ENCODE results near the gene FIBCD1. TPM values are rescaled to one million over a fixed set of nuclear protein-coding genes. Genes with fewer than 3 reads are reported as not detected.

FIBCD1 gene
- total RNA-seq, 1 donor, result 5.1 TPM

- Histone ChIP-seq H2AFZ (ENCODE audit: low read length) (no peak overlapping the region), H3K9me3 (ENCODE audit: low read depth, low read length) (no peaks in the 10 kb centered on the region), H3K27ac (ENCODE audit: low read depth, low read length) (no peak overlapping the region), H3K27me3 (ENCODE audit: insufficient read depth, low read length) (no peaks in the 10 kb centered on the region), H4K20me1 (ENCODE audit: insufficient read depth, low read length) (peaks cover 82% of the 10 kb centered on the region), H3K4me1 (ENCODE audit: insufficient read depth, low read length) (peaks cover 5% of the 10 kb centered on the region), H3K79me2 (ENCODE audit: insufficient read depth, low read length) (peaks cover 89% of the 10 kb centered on the region), H3K36me3 (ENCODE audit: insufficient read depth, low read length) (peaks cover 91% of the 10 kb centered on the region), H3K4me2 (ENCODE audit: insufficient read depth, low read length) (no peak overlapping the region), H3K4me3 (ENCODE audit: insufficient read depth, low read length) (no peak overlapping the region)
- DNase-seq (ENCODE audit: insufficient read length, low spot score, missing footprints), result peak; percentile 65
- TF ChIP-seq, protein P1, sequence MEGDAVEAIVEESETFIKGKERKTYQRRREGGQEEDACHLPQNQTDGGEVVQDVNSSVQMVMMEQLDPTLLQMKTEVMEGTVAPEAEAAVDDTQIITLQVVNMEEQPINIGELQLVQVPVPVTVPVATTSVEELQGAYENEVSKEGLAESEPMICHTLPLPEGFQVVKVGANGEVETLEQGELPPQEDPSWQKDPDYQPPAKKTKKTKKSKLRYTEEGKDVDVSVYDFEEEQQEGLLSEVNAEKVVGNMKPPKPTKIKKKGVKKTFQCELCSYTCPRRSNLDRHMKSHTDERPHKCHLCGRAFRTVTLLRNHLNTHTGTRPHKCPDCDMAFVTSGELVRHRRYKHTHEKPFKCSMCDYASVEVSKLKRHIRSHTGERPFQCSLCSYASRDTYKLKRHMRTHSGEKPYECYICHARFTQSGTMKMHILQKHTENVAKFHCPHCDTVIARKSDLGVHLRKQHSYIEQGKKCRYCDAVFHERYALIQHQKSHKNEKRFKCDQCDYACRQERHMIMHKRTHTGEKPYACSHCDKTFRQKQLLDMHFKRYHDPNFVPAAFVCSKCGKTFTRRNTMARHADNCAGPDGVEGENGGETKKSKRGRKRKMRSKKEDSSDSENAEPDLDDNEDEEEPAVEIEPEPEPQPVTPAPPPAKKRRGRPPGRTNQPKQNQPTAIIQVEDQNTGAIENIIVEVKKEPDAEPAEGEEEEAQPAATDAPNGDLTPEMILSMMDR (IDR thresholded peaks at IDR 0.05; ENCODE audit: extremely low read depth, low read depth, low read length), result no peak
Observed at GRCh38 chr9:130871395-130872062, 67.5 kb downstream of the FIBCD1 start.

DNA sequence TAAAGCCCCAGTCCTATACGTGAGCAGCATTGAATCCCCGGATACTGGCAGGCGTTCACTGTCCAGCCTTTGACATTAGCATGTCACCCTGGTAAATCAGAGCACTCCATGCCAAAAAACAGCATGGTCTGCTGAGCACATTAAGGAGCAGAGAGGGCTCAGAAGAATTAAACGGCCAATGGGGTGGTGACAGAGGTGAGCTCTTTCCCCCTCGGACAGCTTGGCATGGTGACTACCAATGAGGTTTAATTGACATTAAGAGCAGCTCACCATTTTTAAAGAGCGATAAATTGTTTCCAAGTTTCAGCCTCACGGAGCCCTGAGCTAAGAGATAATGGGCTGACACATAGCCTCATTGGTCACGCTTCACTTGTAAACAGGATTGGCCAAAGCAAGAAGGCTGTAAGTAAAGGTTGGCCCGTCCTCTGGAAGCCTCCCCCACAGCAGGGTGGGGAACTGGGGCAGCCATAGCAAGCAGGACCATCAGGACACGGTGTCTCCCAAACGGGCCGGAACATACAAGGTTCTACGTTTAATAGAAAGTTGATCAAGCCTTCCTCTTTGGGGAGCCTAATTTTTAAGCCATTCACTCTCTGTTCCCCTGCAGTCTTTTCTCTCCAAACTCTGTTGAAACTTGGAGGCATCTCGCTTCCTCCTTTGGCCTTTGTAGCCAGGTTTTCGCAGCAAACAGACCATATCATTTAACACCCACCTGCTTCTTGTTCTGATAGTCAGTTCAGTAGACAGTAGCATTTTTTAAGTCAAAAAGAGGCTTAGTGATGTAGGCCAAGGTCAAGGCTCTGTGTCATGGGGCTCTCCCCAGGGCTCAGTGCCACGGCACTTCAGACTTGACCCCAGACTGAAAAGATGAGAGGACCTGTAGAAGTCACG lies 68.3 kb downstream of the FIBCD1 start:
- Histone ChIP-seq H3K4me1 (ENCODE audit: insufficient read depth, low read length) (peaks cover 5% of the 10 kb centered on the region), H3K27ac (ENCODE audit: low read depth, low read length) (peak overlapping the region; percentile 14), H3K9me3 (ENCODE audit: low read depth, low read length) (no peaks in the 10 kb centered on the region), H3K36me3 (ENCODE audit: insufficient read depth, low read length) (peaks cover 91% of the 10 kb centered on the region), H3K4me2 (ENCODE audit: insufficient read depth, low read length) (no peak overlapping the region), H3K27me3 (ENCODE audit: insufficient read depth, low read length) (no peaks in the 10 kb centered on the region), H3K4me3 (ENCODE audit: insufficient read depth, low read length) (no peak overlapping the region), H2AFZ (ENCODE audit: low read length) (no peak overlapping the region), H4K20me1 (ENCODE audit: insufficient read depth, low read length) (peaks cover 86% of the 10 kb centered on the region), H3K79me2 (ENCODE audit: insufficient read depth, low read length) (peaks cover 97% of the 10 kb centered on the region)
- TF ChIP-seq, protein P1 (IDR thresholded peaks at IDR 0.05; ENCODE audit: extremely low read depth, low read depth, low read length), result no peak
- peak; percentile 39 for DNase-seq (ENCODE audit: insufficient read length, low spot score, missing footprints)

- peak; percentile 29 for DNase-seq (ENCODE audit: insufficient read length, low spot score, missing footprints)
- no peaks in the 10 kb centered on the region for H3K9me3 ChIP-seq (ENCODE audit: low read depth, low read length)
- no peaks in the 10 kb centered on the region for H3K27me3 ChIP-seq (ENCODE audit: insufficient read depth, low read length)
- TF ChIP-seq, protein P1 (IDR thresholded peaks at IDR 0.05; ENCODE audit: extremely low read depth, low read depth, low read length), result no peak
- H4K20me1 ChIP-seq (ENCODE audit: insufficient read depth, low read length), result peaks cover 79% of the 10 kb centered on the region
- no peak overlapping the region for H2AFZ ChIP-seq (ENCODE audit: low read length)
- no peak overlapping the region for H3K27ac ChIP-seq (ENCODE audit: low read depth, low read length)
- no peak overlapping the region for H3K4me2 ChIP-seq (ENCODE audit: insufficient read depth, low read length)
- H3K4me3 ChIP-seq (ENCODE audit: insufficient read depth, low read length), result no peak overlapping the region
- peaks cover 5% of the 10 kb centered on the region for H3K4me1 ChIP-seq (ENCODE audit: insufficient read depth, low read length)
- peaks cover 99% of the 10 kb centered on the region for H3K79me2 ChIP-seq (ENCODE audit: insufficient read depth, low read length)
- peaks cover 89% of the 10 kb centered on the region for H3K36me3 ChIP-seq (ENCODE audit: insufficient read depth, low read length)
Observed at GRCh38 chr9:130869250-130869649, 69.8 kb downstream of the FIBCD1 start.

GRCh38 chr9:130868230-130868629 lies 70.8 kb downstream of the FIBCD1 start:
- Histone ChIP-seq H3K36me3 (ENCODE audit: insufficient read depth, low read length) (peaks cover 88% of the 10 kb centered on the region), H3K4me3 (ENCODE audit: insufficient read depth, low read length) (no peak overlapping the region), H3K79me2 (ENCODE audit: insufficient read depth, low read length) (peaks cover 99% of the 10 kb centered on the region), H3K9me3 (ENCODE audit: low read depth, low read length) (no peaks in the 10 kb centered on the region), H3K27me3 (ENCODE audit: insufficient read depth, low read length) (no peaks in the 10 kb centered on the region), H3K4me2 (ENCODE audit: insufficient read depth, low read length) (no peak overlapping the region), H2AFZ (ENCODE audit: low read length) (no peak overlapping the region), H4K20me1 (ENCODE audit: insufficient read depth, low read length) (peaks cover 75% of the 10 kb centered on the region), H3K4me1 (ENCODE audit: insufficient read depth, low read length) (peaks cover 5% of the 10 kb centered on the region), H3K27ac (ENCODE audit: low read depth, low read length) (no peak overlapping the region)
- no peak for DNase-seq (ENCODE audit: insufficient read length, low spot score, missing footprints)
- TF ChIP-seq, protein P1 (IDR thresholded peaks at IDR 0.05; ENCODE audit: extremely low read depth, low read depth, low read length), result no peak
